Ovary (tissue), 9 donors: Measurements from ENCODE around the gene R3HDM2. TPM values are rescaled to one million over a fixed set of nuclear protein-coding genes. Genes with fewer than 3 reads are reported as not detected.

ENCODE experiments used
- DNase-seq, 5 donors: peaks; one replicate each; pipeline ENCODE4 v3.0.0-alpha.2; 2019 to 2020
- H3K27ac ChIP-seq, 2 donors: fragments of 200-600 bp; one replicate each; pipeline versions ENCODE4 v1.5.1 to v1.8.0; 2019 to 2022
- H3K27me3 ChIP-seq: fragments of 200-600 bp; one replicate; pipeline ENCODE4 v1.8.0; 2022
- H3K36me3 ChIP-seq: fragments of 200-600 bp; sonication (generic); one replicate; pipeline ENCODE4 v1.5.1; 2019
- H3K4me1 ChIP-seq: one replicate; pipeline ENCODE4 v1.8.1; 2013; ENCODE audit warnings: mild to moderate bottlenecking, moderate library complexity; ENCODE audit not compliant: insufficient read depth
- H3K4me3 ChIP-seq: fragments of 200-600 bp; sonication (generic); one replicate; pipeline ENCODE4 v1.5.1; 2017
- H3K9me3 ChIP-seq, 2 donors: fragments of 200-600 bp in 1 of 2; sonication (generic) in 1 of 2; one replicate each; pipeline versions ENCODE4 v1.5.1 to v1.8.1; 2013 to 2019; ENCODE audit warnings: mild to moderate bottlenecking in 1 of 2, moderate library complexity in 1 of 2
- CTCF ChIP-seq, 3 donors: fragments of 450-650 bp in 2 of 3; fragments of 200-600 bp in 1 of 3; IDR thresholded peaks; one replicate each; pipeline versions ENCODE4 v1.5.1 to v1.8.0; 2016 to 2022; ENCODE audit warnings: antibody characterized with exemption in 3 of 3, mild to moderate bottlenecking in 1 of 3
- EP300 ChIP-seq: sonication (generic); formaldehyde crosslinking; IDR thresholded peaks from one replicate; pipeline ENCODE4 v1.6.1; 2017; ENCODE audit warnings: antibody characterized with exemption
- POLR2A ChIP-seq: fragments of 450-650 bp; IDR thresholded peaks from one replicate; pipeline ENCODE4 v1.6.1; 2017; ENCODE audit warnings: antibody characterized with exemption, mild to moderate bottlenecking, moderate library complexity
- WGBS, 3 donors: extraction: QIAGEN DNeasy Blood & Tissue Kit in 1 of 3; methylation state at CpG; one replicate each; pipeline versions ENCODE4 v1.1.5 to v1.1.7; 2013 to 2017; 5-methylcytosine and 5-hydroxymethylcytosine counted together
- intact Hi-C, 4 donors: fragments of 100-400 bp; cut with DNase I; formaldehyde crosslinking; loops; one replicate each; pipeline versions ENCODE4 v1.11.0 to v1.15.1; 2022 to 2023
- polyA plus RNA-seq, 2 donors: library from polyadenylated mRNA; stranded (reverse); fragments of 200-250 nt in 1 of 2; fragments of 350-450 nt in 1 of 2; fragmentation: Illumina TruSeq in 1 of 2; extraction: RNeasy Lipid Tissue Mini Kit (QIAGEN cat#74804) in 1 of 2; gene quantifications; one replicate each; pipeline ENCODE4 v1.2.3, GENCODE V29; 2013 to 2014
- total RNA-seq, 7 donors: library from RNA; depleted of rRNA in 2 of 7; stranded (reverse); fragments of >200 nt in 2 of 7; fragmentation: NEBNext Ultra II Directional in 3 of 7; extraction: Animal tissue kit (Norgen Biotek cat#: 25700) in 3 of 7; gene quantifications; one replicate each; pipeline versions ENCODE4 v1.1.0 to v1.2.4, GENCODE V29; 2016 to 2023
- donor health status: DM: no; HTN: no; CAD: no; lungs with moderate emphysema.
- donor health status: DM: no; HTN: no; CAD: no.
- donor health status: Bipolar disorder and iron deficiency.
- donor health status: DM: yes; HTN: yes; CAD: no.
- donor health status: DM: no; HTN: no; CAD: no.
- donor health status: DM: yes; HTN: yes; CAD: no.

Gene R3HDM2
- total and polyA plus RNA-seq, 9 donors: 24.3 to 81.4 (median 65.6) TPM

DNA sequence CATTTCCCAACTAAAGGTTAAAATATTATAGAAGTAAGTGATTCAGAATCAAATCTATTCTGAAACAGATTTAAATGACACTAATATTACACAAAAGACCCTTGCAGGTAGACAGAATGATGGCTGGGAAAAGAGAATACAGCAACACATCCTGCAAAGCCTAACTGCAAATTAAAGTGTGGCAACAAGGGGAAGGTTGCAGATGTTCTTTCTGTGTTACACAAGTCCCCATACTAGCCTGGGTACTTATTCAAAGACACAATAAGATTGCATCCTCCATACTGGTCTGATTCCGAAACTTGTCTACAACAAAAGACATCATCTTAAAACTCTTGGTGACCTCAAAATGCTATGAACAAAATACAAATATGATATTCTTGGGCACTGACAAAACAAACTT lies 50.5 kb downstream of the R3HDM2 start:
- Histone ChIP-seq H3K36me3 (no peaks in the 10 kb centered on the region), H3K9me3 (no peaks in the 10 kb centered on the region), H3K4me1 (no peaks in the 10 kb centered on the region), H3K27ac (no peak overlapping the region), H3K27me3 (no peaks in the 10 kb centered on the region), H3K4me3 (no peak overlapping the region)
- DNase-seq: no peak
- WGBS, 3 donors: 89 to 92% (median 91%) methylated on average over 1 of the region's 1 CpG
- TF ChIP-seq POLR2A (no peak), CTCF (IDR thresholded peaks at IDR 0.05) (no peak), EP300 (no peak)
- intact Hi-C loops: no loop called here

DNA sequence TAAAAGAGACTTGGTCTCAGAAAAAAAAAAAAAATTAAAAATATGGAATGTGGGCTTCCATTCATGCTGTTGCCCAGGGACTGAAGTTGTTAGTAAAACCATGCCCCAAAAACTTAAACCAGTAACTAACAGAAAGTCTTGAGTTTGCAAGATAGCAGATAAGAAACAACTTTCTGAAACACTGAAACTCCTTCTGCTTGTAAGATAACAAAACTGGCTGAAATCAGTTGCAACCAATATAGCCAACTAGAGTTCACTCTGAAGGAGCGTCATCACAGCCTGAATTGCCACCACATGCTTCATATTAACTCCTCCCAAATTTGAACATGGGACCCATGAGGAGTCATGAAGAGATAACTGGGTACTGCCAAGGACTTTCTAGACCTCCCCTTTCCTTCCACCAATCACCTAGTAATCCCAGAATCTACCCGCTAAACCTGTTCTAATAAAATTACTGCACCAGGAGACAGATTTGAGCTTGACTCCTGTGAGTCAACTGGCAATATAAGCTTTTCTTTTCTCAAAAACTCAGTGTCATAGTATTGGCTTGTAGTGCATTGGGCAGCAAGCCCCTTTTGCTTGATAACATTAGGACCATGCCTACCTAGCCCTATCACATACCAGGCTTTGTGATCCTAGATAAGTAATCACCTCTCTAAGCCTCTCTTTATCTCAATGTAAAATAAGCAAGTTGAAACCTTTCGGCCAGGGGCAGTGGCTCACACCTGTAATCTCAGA lies 53.6 kb downstream of the R3HDM2 start:
- Histone ChIP-seq H3K27ac (no peak overlapping the region), H3K4me1 (no peaks in the 10 kb centered on the region), H3K9me3 (no peaks in the 10 kb centered on the region), H3K27me3 (no peaks in the 10 kb centered on the region), H3K4me3 (no peak overlapping the region), H3K36me3 (no peaks in the 10 kb centered on the region)
- intact Hi-C loops: loop anchor here in 1 of 4 donors (5.0 kb wide), 1 partner anchor 335 kb away; no protein-coding TSS in a partner anchor
- TF ChIP-seq EP300 (no peak), CTCF (IDR thresholded peaks at IDR 0.05) (no peak), POLR2A (no peak)
- 82 to 91% (median 84%) methylated on average over 3 of the region's 3 CpGs for WGBS, 3 donors
- DNase-seq: no peak

DNA sequence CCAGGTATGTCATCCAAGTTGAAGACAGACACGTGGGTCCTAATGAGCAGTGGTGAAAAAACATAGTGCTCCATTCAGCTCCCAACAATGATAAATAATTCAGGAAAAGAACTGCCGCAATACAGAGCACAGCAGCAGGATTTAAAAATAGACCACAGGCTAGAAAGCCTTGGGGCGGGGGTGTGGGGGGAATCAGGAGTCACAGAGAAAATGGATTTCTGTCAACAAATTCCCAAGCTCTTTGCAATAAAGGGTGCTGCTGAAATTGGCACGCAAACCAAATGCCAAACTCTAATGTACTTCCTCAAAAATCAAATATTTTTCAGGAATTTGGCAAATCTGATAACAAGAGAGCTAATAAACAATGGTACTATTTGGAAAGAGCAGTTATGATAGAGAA lies 58.6 kb downstream of the R3HDM2 start:
- no peaks in the 10 kb centered on the region for H3K36me3 ChIP-seq
- TF ChIP-seq CTCF (IDR thresholded peaks at IDR 0.05): no peak
- no peak for TF ChIP-seq EP300
- TF ChIP-seq POLR2A: no peak
- H3K27ac ChIP-seq: no peak overlapping the region
- H3K4me1 ChIP-seq: peaks cover 4% of the 10 kb centered on the region
- H3K27me3 ChIP-seq: no peaks in the 10 kb centered on the region
- H3K9me3 ChIP-seq: no peaks in the 10 kb centered on the region
- WGBS, 3 donors: 11 to 33% (median 18%) methylated on average over 4 of the region's 4 CpGs
- intact Hi-C loops: no loop called here
- H3K4me3 ChIP-seq: no peak overlapping the region
- peak in 2 of 5 donors; percentile 29 to 33 for DNase-seq

DNA sequence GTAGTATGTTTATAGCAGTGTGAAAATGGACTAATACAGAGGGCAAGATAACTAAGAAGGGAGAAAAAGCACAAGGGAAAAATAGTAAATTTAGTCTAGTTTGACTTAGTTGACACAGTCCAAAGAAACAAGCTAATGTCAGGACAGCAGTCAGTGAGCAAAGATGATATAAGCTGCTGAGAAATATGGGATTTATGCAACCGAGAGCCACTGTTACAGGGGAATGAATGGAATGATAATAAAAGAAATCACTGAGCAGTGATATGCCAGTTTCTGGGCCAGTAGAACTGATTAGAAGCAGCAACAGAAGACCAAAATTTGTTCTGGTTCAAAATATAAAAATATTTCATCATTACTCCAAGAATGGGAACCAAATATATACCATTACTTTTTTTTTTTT lies 60.1 kb downstream of the R3HDM2 start:
- intact Hi-C loops: no loop called here
- H3K27me3 ChIP-seq: no peaks in the 10 kb centered on the region
- no peaks in the 10 kb centered on the region for H3K36me3 ChIP-seq
- TF ChIP-seq POLR2A (no peak), EP300 (no peak), CTCF (IDR thresholded peaks at IDR 0.05) (no peak)
- no peak for DNase-seq
- no peak overlapping the region for H3K27ac ChIP-seq
- H3K9me3 ChIP-seq: no peaks in the 10 kb centered on the region
- H3K4me3 ChIP-seq: no peak overlapping the region
- WGBS, 3 donors: 0 to 24% (median 3%) methylated on average over 1 of the region's 1 CpG
- H3K4me1 ChIP-seq: peaks cover 4% of the 10 kb centered on the region
